A673 (cell line): Measurements from ENCODE around the gene NTN3. TPM values are rescaled to one million over a fixed set of nuclear protein-coding genes. Genes with fewer than 3 reads are reported as not detected.

Experiments
- BruUV-seq: library from RNA; stranded (reverse); fragments of 400-500 nt; replicated peaks from 2 replicates; lab custom pipeline; 2021; lab: Mats Ljungman, UMichigan
- CTCF ChIA-PET: fragments of 300-600 bp; sonication (Branson Sonifier 250); formaldehyde crosslinking; loops from one replicate; lab custom pipeline; 2022; ENCODE audit warnings: antibody characterized with exemption; lab: Charles Lee
- POLR2A ChIA-PET: fragments of 300-600 bp; sonication (Branson Sonifier 250); formaldehyde crosslinking; loops from one replicate; lab custom pipeline; 2022; ENCODE audit warnings: antibody characterized with exemption; ENCODE audit not compliant: low non-redundant PET; lab: Charles Lee
- DNase-seq: peaks from one replicate; pipeline ENCODE4 v3.0.0-alpha.2; 2015; ENCODE audit warnings: low spot score
- H3K27ac ChIP-seq: fragments of 200-600 bp; sonication (generic); 2 replicates; pipeline ENCODE4 v1.5.1; 2016; ENCODE audit warnings: mixed run types, low read depth, mild to moderate bottlenecking, mixed read lengths, antibody characterized with exemption, low read length; ENCODE audit not compliant: poor library complexity, severe bottlenecking
- H3K27me3 ChIP-seq: fragments of 200-600 bp; sonication (generic); replicated peaks from 2 replicates; pipeline ENCODE4 v1.6.1; 2017; ENCODE audit warnings: mixed run types, low read depth, mild to moderate bottlenecking, mixed read lengths, antibody characterized with exemption, low read length; ENCODE audit not compliant: insufficient read depth, poor library complexity
- H3K36me3 ChIP-seq: fragments of 200-600 bp; sonication (generic); 2 replicates; pipeline ENCODE4 v1.6.1; 2016; ENCODE audit warnings: mixed run types, mild to moderate bottlenecking, mixed read lengths, antibody characterized with exemption, low read length; ENCODE audit not compliant: insufficient read depth, poor library complexity, severe bottlenecking
- H3K4me1 ChIP-seq: fragments of 200-600 bp; sonication (generic); 2 replicates; pipeline ENCODE4 v1.6.1; 2017; ENCODE audit warnings: mixed run types, mild to moderate bottlenecking, mixed read lengths, antibody characterized with exemption, low read length; ENCODE audit not compliant: insufficient read depth, poor library complexity, severe bottlenecking
- H3K4me3 ChIP-seq: fragments of 200-600 bp; sonication (generic); 2 replicates; pipeline ENCODE4 v1.5.1; 2016; ENCODE audit warnings: low read depth, mixed run types, mild to moderate bottlenecking, mixed read lengths, low read length; ENCODE audit not compliant: poor library complexity, severe bottlenecking
- H3K9me3 ChIP-seq: fragments of 200-600 bp; sonication (generic); 2 replicates; pipeline ENCODE4 v1.6.1; 2016; ENCODE audit warnings: mixed run types, low read depth, mild to moderate bottlenecking, mixed read lengths, antibody characterized with exemption, low read length; ENCODE audit not compliant: poor library complexity, severe bottlenecking
- EZH2 ChIP-seq: fragments of 200-600 bp; sonication (generic); IDR thresholded peaks from 2 replicates; pipeline ENCODE4 v1.6.1; 2017; ENCODE audit warnings: borderline replicate concordance, low read depth, mild to moderate bottlenecking, mixed read lengths, antibody characterized with exemption, low read length; ENCODE audit not compliant: poor library complexity, severe bottlenecking
- intact Hi-C: fragments of 100-400 bp; cut with micrococcal nuclease; formaldehyde crosslinking; loops from one replicate; pipeline ENCODE4 v1.10.0; 2022; ENCODE audit not compliant: unreplicated experiment
- total RNA-seq: library from RNA; stranded (reverse); gene quantifications from 2 replicates; pipeline ENCODE4 v1.2.3, GENCODE V29; 2021
- TF ChIP-seq, protein P1 (sequence below): fragments of 300-800, 200-600 bp; sonication (generic); conservative IDR thresholded peaks from 2 replicates; pipeline ENCODE4 v1.5.1; 2017; ENCODE audit warnings: low read depth, mild to moderate bottlenecking, antibody characterized with exemption, low read length, moderate library complexity, mixed read lengths

NTN3 gene
- total RNA-seq, 1 experiment from 2014 or later = 1.6 TPM

DNA sequence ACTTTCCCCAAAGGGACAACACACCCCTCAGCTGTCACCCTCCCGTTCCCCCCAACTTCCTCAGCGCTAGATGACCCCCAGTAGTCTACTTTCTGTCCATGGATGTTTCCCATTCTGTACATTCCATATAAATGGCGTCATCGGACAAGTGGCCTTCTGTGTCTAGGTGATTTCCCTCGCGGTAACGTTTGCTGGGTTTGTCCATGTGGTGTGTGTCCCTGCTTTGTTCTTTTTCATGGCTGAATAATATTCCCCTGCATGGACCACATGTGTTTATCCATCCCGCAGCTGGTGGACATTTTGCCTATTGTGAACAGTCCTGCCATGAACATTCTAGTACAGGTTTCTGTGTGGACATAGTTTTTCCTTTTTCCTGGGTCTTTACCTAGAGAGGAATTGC, 18.4 kb upstream of the NTN3 start:
- no peak for TF ChIP-seq EZH2
- TF ChIP-seq, protein P1, sequence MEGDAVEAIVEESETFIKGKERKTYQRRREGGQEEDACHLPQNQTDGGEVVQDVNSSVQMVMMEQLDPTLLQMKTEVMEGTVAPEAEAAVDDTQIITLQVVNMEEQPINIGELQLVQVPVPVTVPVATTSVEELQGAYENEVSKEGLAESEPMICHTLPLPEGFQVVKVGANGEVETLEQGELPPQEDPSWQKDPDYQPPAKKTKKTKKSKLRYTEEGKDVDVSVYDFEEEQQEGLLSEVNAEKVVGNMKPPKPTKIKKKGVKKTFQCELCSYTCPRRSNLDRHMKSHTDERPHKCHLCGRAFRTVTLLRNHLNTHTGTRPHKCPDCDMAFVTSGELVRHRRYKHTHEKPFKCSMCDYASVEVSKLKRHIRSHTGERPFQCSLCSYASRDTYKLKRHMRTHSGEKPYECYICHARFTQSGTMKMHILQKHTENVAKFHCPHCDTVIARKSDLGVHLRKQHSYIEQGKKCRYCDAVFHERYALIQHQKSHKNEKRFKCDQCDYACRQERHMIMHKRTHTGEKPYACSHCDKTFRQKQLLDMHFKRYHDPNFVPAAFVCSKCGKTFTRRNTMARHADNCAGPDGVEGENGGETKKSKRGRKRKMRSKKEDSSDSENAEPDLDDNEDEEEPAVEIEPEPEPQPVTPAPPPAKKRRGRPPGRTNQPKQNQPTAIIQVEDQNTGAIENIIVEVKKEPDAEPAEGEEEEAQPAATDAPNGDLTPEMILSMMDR = no peak
- Histone ChIP-seq H3K4me3 (no peak overlapping the region), H3K36me3 (peaks cover 97% of the 10 kb centered on the region), H3K27me3 (no peaks in the 10 kb centered on the region), H3K27ac (no peak overlapping the region), H3K4me1 (no peaks in the 10 kb centered on the region), H3K9me3 (no peaks in the 10 kb centered on the region)
- intact Hi-C loops = no loop called here
- CTCF ChIA-PET = no interaction called here
- DNase-seq = no peak
- no TSS peak for BruUV-seq
- POLR2A ChIA-PET = no interaction called here

DNA sequence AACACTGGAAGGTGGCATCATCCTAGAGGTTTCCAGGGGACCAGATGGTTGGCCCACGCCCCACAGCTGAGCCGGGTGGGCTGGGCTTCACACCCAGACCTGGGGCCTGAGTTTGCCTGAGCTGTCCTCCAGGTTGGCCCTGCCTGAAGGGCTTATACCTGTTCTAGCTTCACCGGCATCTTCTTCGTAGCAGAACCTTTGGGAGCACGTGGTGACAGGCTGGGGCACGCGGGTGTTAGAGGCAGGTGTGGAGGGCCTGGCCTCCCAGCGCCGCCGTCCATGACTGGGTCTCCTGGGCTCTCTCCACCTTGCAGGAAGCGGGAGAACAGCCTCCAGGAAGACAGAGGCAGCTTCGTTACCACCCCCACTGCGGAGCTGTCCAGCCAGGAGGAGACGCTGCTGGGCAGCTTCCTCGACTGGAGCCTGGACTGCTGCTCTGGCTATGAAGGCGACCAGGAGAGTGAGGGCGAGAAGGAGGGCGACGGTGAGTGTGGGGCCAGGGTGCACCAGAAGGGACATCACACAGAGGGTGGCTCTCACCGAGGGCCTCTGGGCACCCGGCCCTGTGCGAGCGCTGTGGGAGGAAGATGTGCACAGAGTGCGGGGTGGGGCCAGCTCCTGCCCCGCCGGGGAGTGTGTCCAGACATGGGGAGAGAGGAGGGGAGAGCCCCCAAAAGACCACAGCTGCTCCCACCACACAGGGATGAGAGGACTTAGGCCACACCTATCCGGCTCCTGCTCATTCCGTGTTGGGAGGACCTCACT, 15.8 kb upstream of the NTN3 start:
- no peak for DNase-seq
- H3K9me3 ChIP-seq = no peaks in the 10 kb centered on the region
- no peaks in the 10 kb centered on the region for H3K27me3 ChIP-seq
- POLR2A ChIA-PET = no interaction called here
- no peak overlapping the region for H3K27ac ChIP-seq
- intact Hi-C loops = no loop called here
- no peak overlapping the region for H3K4me3 ChIP-seq
- BruUV-seq = no TSS peak
- H3K36me3 ChIP-seq = peaks cover 77% of the 10 kb centered on the region
- no peak for TF ChIP-seq EZH2
- TF ChIP-seq, protein P1 = no peak
- CTCF ChIA-PET = no interaction called here
- peaks cover 6% of the 10 kb centered on the region for H3K4me1 ChIP-seq

DNA sequence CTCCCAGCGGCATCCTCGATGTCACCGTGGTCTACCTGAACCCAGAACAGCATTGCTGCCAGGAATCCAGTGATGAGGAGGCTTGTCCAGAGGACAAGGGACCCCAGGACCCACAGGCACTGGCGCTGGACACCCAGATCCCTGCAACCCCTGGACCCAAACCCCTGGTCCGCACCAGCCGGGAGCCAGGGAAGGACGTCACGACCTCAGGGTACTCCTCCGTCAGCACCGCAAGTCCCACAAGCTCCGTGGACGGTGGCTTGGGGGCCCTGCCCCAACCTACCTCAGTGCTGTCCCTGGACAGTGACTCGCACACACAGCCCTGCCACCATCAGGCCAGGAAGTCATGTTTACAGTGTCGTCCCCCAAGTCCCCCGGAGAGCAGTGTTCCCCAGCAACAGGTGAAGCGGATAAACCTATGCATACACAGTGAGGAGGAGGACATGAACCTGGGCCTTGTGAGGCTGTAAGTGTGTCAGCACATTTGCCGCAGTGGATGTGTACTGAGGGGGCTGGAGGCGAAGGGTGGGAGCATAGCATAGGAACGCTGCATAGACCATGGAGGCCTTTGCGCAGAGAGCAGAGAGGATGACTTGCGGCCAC, 14.4 kb upstream of the NTN3 start:
- ChIA-PET POLR2A (no interaction called here), CTCF (no interaction called here)
- H3K4me1 ChIP-seq = peaks cover 14% of the 10 kb centered on the region
- H3K36me3 ChIP-seq = peaks cover 69% of the 10 kb centered on the region
- H3K4me3 ChIP-seq = no peak overlapping the region
- H3K9me3 ChIP-seq = no peaks in the 10 kb centered on the region
- H3K27ac ChIP-seq = no peak overlapping the region
- no TSS peak for BruUV-seq
- no peak for DNase-seq
- H3K27me3 ChIP-seq = no peaks in the 10 kb centered on the region
- TF ChIP-seq, protein P1 = no peak
- TF ChIP-seq EZH2 = no peak
- intact Hi-C loops = no loop called here
